Mucosa of descending colon (tissue), 3 donors: ENCODE data around the gene OLFML2A. TPM values are rescaled to one million over a fixed set of nuclear protein-coding genes. Genes with fewer than 3 reads are reported as not detected.

ENCODE experiments used
- ATAC-seq: fragments of 200-7000 bp; cut with Tn5 transposase; one replicate; pipeline ENCODE4 v1.9.1; 2020; ENCODE audit warnings: mild to moderate bottlenecking, moderate library complexity
- DNase-seq, 3 donors: peaks; one replicate each; pipeline ENCODE4 v3.0.0-alpha.2; 2020
- H3K36me3 ChIP-seq: fragments of 200-600 bp; one replicate; pipeline ENCODE4 v1.8.0; 2021; ENCODE audit warnings: low read depth, mild to moderate bottlenecking
- H3K4me1 ChIP-seq: fragments of 200-600 bp; one replicate; pipeline ENCODE4 v1.8.0; 2021; ENCODE audit warnings: low read depth, mild to moderate bottlenecking
- H3K4me3 ChIP-seq: fragments of 200-600 bp; one replicate; pipeline ENCODE4 v1.8.0; 2021; ENCODE audit warnings: mild to moderate bottlenecking
- H3K9me3 ChIP-seq: fragments of 200-600 bp; one replicate; pipeline ENCODE4 v1.8.0; 2021; ENCODE audit warnings: mild to moderate bottlenecking
- intact Hi-C, 2 donors: fragments of 100-400 bp; cut with DNase I in 1 of 2; cut with micrococcal nuclease in 1 of 2; formaldehyde crosslinking; loops; one replicate each; pipeline versions ENCODE4 v1.11.0 to v1.11.1; 2022; cut with DNase I, micrococcal nuclease
- total RNA-seq, 3 donors: library from RNA; stranded (reverse); fragmentation: NEBNext Ultra II Directional in 2 of 3; extraction: Animal tissue kit (Norgen Biotek cat#: 25700) in 2 of 3; gene quantifications; one replicate each; pipeline versions ENCODE4 v1.2.1 to v1.2.4, GENCODE V29; 2021 to 2023
- TF ChIP-seq, protein P1 (sequence below): fragments of 200-600 bp; IDR thresholded peaks from one replicate; pipeline ENCODE4 v1.8.0; 2022; ENCODE audit warnings: antibody characterized with exemption, mild to moderate bottlenecking
- donor health status: DM: no; HTN: no; CAD: no; lungs with moderate emphysema.
- donor health status: DM: no; HTN: no; CAD: no.
- donor health status: DM: no; HTN: yes; CAD: no.

OLFML2A gene
- total RNA-seq, 3 donors from 2014 or later: 2.8 to 48.3 (median 4.7) TPM

DNA sequence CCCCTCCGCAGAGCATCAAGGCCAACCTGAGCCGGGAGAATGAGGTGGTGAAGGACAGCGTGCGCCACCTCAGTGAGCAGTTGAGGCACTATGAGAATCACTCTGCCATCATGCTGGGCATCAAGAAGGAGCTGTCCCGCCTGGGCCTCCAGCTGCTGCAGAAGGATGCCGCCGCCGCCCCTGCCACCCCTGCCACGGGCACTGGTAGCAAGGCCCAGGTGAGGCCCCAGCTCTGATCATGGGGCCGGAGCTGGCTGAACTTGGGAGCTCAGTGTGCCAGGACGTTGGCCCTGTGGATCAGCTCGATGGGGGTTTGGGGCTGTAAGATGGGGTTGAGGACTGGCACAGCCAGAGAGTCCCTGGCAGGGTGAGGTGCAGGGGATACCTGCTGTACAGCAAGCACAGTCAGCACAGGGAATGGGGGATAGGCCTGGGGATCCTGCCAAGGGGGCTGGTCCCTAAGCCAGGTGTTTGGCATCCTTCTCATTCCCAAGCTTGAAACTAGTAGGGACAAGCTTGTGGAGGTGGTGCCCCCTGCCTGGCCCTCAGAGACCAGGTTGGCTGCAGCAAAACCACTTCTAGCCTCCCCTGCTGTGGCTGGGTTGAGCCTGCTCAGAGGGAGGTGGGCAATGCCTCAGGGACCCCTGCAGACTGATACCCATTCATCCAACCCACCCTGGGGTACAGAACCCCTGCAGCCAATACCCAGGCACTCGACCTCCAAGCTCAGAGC lies 22.5 kb downstream of the OLFML2A start:
- intact Hi-C loops: no loop called here
- Histone ChIP-seq H3K36me3 (no peaks in the 10 kb centered on the region), H3K4me1 (no peaks in the 10 kb centered on the region), H3K4me3 (no peak overlapping the region), H3K9me3 (no peaks in the 10 kb centered on the region)
- DNase-seq (no peak), ATAC-seq (no peak)
- TF ChIP-seq, protein P1, sequence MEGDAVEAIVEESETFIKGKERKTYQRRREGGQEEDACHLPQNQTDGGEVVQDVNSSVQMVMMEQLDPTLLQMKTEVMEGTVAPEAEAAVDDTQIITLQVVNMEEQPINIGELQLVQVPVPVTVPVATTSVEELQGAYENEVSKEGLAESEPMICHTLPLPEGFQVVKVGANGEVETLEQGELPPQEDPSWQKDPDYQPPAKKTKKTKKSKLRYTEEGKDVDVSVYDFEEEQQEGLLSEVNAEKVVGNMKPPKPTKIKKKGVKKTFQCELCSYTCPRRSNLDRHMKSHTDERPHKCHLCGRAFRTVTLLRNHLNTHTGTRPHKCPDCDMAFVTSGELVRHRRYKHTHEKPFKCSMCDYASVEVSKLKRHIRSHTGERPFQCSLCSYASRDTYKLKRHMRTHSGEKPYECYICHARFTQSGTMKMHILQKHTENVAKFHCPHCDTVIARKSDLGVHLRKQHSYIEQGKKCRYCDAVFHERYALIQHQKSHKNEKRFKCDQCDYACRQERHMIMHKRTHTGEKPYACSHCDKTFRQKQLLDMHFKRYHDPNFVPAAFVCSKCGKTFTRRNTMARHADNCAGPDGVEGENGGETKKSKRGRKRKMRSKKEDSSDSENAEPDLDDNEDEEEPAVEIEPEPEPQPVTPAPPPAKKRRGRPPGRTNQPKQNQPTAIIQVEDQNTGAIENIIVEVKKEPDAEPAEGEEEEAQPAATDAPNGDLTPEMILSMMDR: no peak

DNA sequence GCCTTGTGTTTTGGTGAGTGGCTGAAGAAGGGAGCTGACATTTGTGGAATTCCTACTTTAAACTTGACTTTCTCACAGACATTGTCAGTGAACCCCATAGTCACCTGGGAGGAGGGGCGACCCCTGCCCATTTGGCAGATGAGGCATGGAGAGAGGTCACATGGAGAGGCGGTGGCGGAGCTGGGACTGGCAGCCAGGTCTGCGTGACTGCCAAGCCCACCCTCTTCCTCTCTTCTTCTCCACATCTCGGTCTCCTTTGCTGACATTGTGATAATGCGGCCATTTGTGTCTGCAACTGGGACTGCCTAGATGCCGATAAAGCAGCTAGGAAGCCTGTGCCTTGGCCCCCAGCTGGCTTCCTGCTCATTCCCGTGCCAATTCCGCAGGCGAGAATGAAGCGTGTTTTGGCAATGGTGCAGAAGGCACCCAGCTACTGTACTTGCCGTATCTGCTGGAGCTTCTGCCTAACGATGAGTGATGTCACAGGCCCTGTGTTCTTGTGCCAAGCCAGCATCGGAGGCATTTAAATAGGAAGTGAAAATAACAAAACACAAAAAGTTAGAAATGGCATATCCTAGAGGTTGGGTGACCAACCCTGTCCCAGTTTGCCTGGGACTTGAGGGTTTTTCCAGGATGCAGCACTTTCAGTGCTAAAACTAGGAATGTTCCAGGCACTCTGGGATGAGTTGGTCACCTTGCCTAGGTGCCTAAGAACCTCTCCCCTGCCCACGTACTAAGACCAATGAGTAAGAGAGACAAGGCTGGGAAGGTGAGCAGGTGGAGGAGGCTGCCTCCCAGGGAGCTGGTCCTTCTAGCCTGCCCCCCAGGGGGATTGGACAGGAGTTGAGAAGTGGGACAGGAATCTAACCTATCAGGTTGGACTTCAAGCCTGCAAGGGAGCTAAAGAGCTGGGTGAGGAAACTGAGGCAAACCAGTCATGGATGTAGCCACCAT lies 23.6 kb downstream of the OLFML2A start:
- no peaks in the 10 kb centered on the region for H3K4me1 ChIP-seq
- intact Hi-C loops: no loop called here
- no peaks in the 10 kb centered on the region for H3K9me3 ChIP-seq
- TF ChIP-seq, protein P1: no peak
- ATAC-seq (peak; percentile 69), DNase-seq (peak in 1 of 3 donors; percentile 36)
- no peaks in the 10 kb centered on the region for H3K36me3 ChIP-seq
- no peak overlapping the region for H3K4me3 ChIP-seq

DNA sequence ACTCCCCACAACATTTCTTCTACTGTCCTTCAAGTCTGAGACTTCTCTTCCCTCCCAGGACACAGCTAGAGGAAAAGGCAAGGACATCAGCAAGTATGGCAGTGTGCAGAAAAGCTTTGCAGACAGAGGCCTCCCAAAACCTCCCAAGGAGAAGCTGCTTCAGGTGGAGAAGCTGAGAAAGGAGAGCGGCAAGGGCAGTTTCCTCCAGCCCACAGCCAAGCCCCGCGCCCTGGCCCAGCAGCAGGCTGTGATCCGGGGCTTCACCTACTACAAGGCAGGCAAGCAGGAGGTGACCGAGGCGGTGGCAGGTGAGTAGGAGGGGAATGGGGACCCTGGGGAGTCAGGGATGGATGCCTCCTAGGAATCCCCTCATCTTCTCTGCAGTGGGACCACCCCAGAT lies 24.4 kb downstream of the OLFML2A start:
- no peak for DNase-seq
- H3K4me1 ChIP-seq: no peaks in the 10 kb centered on the region
- intact Hi-C loops: no loop called here
- TF ChIP-seq, protein P1: no peak
- H3K36me3 ChIP-seq: no peaks in the 10 kb centered on the region
- H3K4me3 ChIP-seq: no peak overlapping the region
- no peak for ATAC-seq
- no peaks in the 10 kb centered on the region for H3K9me3 ChIP-seq

DNA sequence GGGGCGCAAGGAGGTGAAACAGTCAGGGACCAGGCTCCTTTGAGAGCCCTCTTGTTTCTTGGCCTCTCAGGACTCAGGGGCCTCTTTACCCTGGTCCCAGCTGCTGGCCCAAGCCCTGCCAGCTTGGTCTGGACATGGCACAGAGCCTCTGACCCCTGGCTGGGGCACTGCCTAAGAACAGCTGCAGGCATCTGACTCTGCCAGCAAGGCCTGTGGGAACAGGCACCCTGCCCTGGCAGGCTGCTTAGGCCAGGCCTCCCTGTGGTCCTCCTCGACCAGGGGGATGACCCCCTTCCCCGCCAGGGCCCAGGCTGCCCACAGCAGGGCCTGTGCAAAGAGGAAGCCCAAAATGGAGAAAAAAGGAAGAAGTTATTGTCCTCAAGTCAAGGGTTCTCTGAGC lies 25.5 kb downstream of the OLFML2A start:
- no peak for ATAC-seq
- intact Hi-C loops: no loop called here
- Histone ChIP-seq H3K36me3 (no peaks in the 10 kb centered on the region), H3K4me3 (no peak overlapping the region), H3K4me1 (no peaks in the 10 kb centered on the region), H3K9me3 (no peaks in the 10 kb centered on the region)
- TF ChIP-seq, protein P1: no peak
- DNase-seq: no peak

DNA sequence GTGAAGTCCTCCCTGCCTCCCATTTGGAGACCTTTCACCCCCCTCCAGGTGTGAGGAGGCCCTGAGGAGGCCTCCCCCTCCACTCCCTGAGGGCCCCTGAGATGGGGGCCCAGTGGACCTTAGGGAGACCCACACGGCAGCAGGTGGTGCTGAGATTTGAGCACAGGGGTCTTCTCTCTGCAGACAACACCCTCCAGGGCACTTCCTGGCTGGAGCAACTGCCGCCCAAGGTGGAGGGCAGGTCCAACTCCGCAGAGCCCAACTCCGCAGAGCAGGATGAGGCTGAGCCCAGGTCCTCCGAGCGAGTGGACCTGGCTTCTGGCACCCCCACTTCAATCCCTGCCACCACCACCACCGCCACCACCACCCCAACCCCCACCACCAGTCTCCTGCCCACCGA lies 27.0 kb downstream of the OLFML2A start:
- no peaks in the 10 kb centered on the region for H3K9me3 ChIP-seq
- ATAC-seq (no peak), DNase-seq (no peak)
- no peaks in the 10 kb centered on the region for H3K4me1 ChIP-seq
- intact Hi-C loops: no loop called here
- TF ChIP-seq, protein P1: no peak
- no peaks in the 10 kb centered on the region for H3K36me3 ChIP-seq
- H3K4me3 ChIP-seq: no peak overlapping the region
